Esophagus muscularis mucosa (tissue), 4 donors: ENCODE data around the gene ASB13.

Experiments
- CTCF ChIP-seq, 3 experiments: fragments of 200-600 bp in 2 of 3; fragments of 450-650 bp in 1 of 3; sonication (generic) in 2 of 3; IDR thresholded peaks; one replicate each; pipeline ENCODE4 v1.5.1; 2017 to 2019; ENCODE audit warnings: antibody characterized with exemption in 3 of 3, mild to moderate bottlenecking in 2 of 3, moderate library complexity in 1 of 3
- EP300 ChIP-seq: sonication (generic); formaldehyde crosslinking; IDR thresholded peaks from one replicate; pipeline ENCODE4 v1.6.1; 2017; ENCODE audit warnings: antibody characterized with exemption
- POLR2A ChIP-seq: fragments of 450-650 bp; IDR thresholded peaks from one replicate; pipeline ENCODE4 v1.6.1; 2017; ENCODE audit warnings: antibody characterized with exemption, moderate library complexity, mild to moderate bottlenecking, low read depth
- POLR2AphosphoS5 ChIP-seq, 2 donors: sonication (generic); formaldehyde crosslinking; IDR thresholded peaks; one replicate each; pipeline ENCODE4 v1.6.1; 2017; ENCODE audit warnings: antibody characterized with exemption in 2 of 2

GRCh38 chr10:5647507-5648240 lies 18.7 kb downstream of the ASB13 start:
- TF ChIP-seq POLR2A (no peak), CTCF (IDR thresholded peaks at IDR 0.05) (no peak), POLR2AphosphoS5 (IDR thresholded peaks at IDR 0.05) (no peak), EP300 (no peak)
